Measurements from ENCODE around the gene SLC22A8.
"Not testable (repeated sequence)": the region's sequence is repeated elsewhere in the genome, so short reads cannot be mapped to it uniquely, and the experiment has no call there.

The SLC22A8 gene

GRCh38 chr11:63015521-63016215, at the start of gene SLC22A8:
Gene SLC22A8 (minus strand): TSS chr11:63015841. CDS start chr11:63014958, 883 bp downstream.
- no peak within 1 kb of the TSS for H3K27ac ChIP-seq
- TF ChIP-seq CTCF (conservative IDR thresholded peaks at IDR 0.05): no peak

DNA sequence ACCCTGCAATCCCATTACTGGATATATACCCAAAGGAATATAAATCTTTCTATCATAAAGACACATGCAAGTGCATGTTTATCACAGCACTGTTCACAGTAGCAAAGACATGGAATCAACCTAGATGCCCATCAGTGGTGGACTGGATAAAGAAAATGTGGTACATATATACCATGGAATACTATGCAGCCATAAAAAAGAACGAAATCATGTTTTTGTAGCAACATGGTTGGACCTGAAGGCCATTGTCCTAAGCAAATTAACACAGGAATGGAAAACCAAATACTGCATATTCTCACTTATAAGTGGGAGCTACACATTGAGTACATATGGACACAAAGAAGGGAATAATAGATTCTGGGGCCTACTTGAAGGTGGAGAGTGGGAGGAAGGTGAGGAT, 30.6 kb upstream of the SLC22A8 start:
- H3K27ac ChIP-seq: not testable (repeated sequence)

GRCh38 chr11:63042596-63042995, 27.0 kb upstream of the SLC22A8 start:
- no peak overlapping the region for H3K27ac ChIP-seq
- no peak for TF ChIP-seq CTCF (conservative IDR thresholded peaks at IDR 0.05)

DNA sequence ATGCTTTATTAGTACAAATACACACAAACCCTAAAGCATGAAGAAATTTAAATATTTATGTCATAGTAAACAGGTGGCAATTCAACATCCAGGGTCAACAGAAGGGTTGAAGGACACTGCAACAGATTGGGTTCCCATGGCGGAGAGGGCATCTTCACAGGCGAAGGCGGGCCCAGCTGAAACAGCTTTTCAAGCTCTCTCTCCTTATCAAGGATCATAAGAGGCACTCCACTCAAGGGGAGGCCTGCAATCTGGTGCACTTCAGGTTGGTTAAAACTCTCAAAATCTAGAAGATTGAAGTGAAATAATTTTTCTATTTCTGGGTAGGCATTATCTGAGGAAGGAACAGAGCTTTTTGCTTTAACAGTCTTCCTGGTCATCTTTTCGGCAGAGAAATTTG, 16.8 kb upstream of the SLC22A8 start:
- no peak overlapping the region for H3K27ac ChIP-seq
- TF ChIP-seq CTCF (conservative IDR thresholded peaks at IDR 0.05): no peak

DNA sequence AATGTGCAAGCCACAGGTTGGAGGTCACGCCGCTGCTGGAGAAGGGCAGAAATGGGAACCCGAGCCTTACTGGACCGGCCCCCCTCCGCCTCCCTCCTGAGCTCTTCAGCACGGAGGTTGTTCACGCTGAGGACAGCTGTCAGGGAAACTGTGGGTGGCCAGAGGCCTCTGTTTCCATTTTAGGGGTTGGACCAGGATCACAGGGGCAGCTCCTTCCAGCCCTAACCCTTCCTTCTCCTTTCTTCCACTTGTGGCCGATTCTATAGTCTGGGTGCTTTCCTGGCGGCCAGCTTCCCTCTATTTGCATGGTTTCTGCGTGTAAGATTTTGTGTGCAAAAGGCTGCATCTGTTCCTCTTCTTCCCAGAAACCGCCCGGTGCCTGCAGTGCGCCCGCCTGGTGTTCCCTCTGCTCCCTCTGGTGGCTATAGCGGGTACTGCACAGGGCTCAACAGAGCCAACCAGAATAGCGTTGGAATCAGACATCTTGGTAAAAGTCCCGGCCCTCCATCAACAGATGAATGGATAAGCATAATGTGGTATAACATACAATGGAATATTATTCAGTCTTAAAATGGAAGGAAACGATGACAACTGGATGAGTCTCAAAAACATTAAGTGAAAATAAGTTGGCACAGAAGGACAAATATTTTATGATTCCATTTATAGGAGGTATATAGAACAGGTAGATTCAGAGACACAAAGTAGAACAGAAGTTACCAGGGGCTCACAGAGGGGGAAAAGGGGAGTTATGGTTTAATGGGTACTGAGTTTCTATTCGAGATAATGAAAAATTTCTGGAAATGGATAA, 8.4 kb upstream of the SLC22A8 start:
- TF ChIP-seq CTCF (conservative IDR thresholded peaks at IDR 0.05): peak; percentile 98
- H3K27ac ChIP-seq: peak overlapping the region; percentile 58; the same call in 1 of the 2 replicates

DNA sequence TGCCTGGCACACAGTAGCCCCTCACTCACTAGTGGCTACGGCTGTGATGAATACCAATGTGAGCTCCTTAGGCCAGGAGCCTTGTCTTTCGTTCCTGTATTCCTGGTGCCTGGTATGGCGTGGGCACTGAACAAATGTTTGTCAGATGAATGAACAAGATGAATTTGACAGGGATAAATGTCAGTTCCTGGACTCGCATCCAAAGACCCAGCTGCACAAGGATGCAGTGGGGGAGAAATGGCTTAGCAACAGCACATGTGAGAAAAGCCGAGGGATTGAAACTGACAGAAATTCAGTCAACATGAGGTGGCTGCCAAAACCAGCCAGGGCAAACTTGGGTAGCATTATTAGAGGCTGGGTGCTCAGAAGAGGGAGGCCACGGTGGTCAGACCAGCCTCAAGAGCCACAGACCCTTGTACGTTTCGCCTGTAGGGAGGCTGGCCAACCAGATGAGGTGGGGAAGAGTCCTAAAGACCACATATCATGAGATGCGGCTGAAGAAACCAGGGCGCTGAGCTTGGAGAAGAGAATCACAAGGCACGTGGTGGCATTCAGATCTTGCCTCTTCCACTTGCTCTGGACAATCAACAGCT, 7.7 kb upstream of the SLC22A8 start:
- H3K27ac ChIP-seq: peak overlapping the region; percentile 58; the same call in 1 of the 2 replicates
- no peak for TF ChIP-seq CTCF (conservative IDR thresholded peaks at IDR 0.05)

- no peak for TF ChIP-seq CTCF (conservative IDR thresholded peaks at IDR 0.05)
- no peak overlapping the region for H3K27ac ChIP-seq
Measured at GRCh38 chr11:63022441-63022840, 6.8 kb upstream of the SLC22A8 start.

Measured in VCaP (cell line).